Ectodermal cell (in vitro differentiated cells): ENCODE data around the gene BCL2L11.

Experiments
- H3K27ac ChIP-seq: 2 replicates; pipeline ENCODE4 v1.7.0; 2013; ENCODE audit warnings: mild to moderate bottlenecking, low read depth, low read length; ENCODE audit not compliant: insufficient read depth, poor library complexity, severe bottlenecking
- H3K27me3 ChIP-seq: 2 replicates; pipeline ENCODE4 v1.7.0; 2013; ENCODE audit warnings: mild to moderate bottlenecking, low read length; ENCODE audit not compliant: insufficient read depth, control insufficient read depth, poor library complexity, severe bottlenecking
- H3K36me3 ChIP-seq: one replicate; pipeline ENCODE4 v1.7.0; 2013; ENCODE audit warnings: low read length; ENCODE audit not compliant: control insufficient read depth, insufficient read depth
- H3K4me1 ChIP-seq: one replicate; pipeline ENCODE4 v1.7.0; 2013; ENCODE audit warnings: low read length; ENCODE audit not compliant: control insufficient read depth, insufficient read depth
- H3K4me3 ChIP-seq: 2 replicates; pipeline ENCODE4 v1.7.0; 2013; ENCODE audit warnings: low read depth, low read length, control low read depth; ENCODE audit not compliant: insufficient read depth
- H3K9me3 ChIP-seq: 2 replicates; pipeline ENCODE4 v1.7.0; 2013; ENCODE audit warnings: mild to moderate bottlenecking, low read length, moderate library complexity; ENCODE audit not compliant: control insufficient read depth
- WGBS, 2 experiments: methylation state at CpG; one replicate each; pipeline ENCODE4 v1.1.7; 2013; ENCODE audit warnings: missing lambda C conversion rate in 2 of 2; 5-methylcytosine and 5-hydroxymethylcytosine counted together

BCL2L11 gene

DNA sequence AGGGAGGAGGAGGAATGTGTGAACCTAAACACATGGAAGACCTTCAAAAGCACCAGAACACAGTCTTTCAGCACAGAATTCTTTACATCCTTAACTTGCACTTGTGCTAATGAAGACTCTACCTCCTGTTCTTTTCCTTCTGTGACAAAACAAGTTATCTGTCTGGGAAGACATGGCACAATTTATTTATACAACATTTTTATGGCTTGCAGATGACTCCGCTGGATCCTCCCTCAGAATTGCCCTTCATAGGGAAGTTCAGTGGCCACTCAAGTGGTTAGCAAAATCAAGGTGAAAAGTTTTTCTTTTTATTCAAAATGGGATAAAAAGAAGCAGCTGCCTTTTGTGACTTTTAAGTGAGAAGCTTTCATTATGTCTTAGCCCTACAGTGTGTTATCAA, 21.4 kb downstream of the BCL2L11 start:
- 86 to 100% methylated on average over 1 of the region's 1 CpG for WGBS, 2 experiments
- H3K27ac ChIP-seq: no peak overlapping the region
- H3K27me3 ChIP-seq: no peaks in the 10 kb centered on the region
- H3K36me3 ChIP-seq: peaks cover 12% of the 10 kb centered on the region
- no peaks in the 10 kb centered on the region for H3K9me3 ChIP-seq
- H3K4me3 ChIP-seq: no peak overlapping the region
- H3K4me1 ChIP-seq: peaks cover 7% of the 10 kb centered on the region

DNA sequence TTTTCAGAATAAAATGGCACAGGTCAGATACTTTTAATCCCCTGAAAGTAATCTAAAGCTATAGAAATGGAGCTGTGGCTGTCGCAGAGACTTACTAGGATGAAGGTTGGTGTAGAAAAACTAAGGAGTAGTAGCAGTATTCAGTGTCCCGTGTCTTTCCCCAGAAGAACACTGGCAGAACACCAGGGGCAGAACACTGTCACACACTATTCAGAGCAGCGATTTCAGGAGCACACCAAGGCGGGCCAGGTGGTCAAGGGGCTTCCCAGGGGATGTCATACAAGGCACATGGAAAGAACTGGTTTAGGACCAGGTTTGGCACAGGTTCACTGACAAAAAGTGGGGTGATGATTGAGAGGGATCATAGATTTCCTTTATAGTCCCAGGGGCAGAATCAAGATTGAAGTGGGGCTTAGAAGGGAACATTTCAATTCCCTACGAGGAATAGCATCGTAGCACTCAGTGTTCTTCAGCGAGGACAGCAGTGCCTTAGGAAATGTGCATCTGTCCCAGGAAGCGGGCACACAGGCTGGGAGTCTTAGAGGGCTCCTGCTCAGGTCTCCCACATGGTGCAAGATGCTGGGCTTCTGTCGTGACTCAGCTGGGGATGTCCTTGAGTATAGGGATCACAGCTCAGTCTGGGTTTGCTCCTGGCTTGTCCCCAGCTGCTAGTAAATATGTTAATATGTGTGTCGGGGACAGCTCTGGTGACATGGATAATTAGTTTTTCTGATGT, 22.6 kb downstream of the BCL2L11 start:
- Histone ChIP-seq H3K9me3 (no peaks in the 10 kb centered on the region), H3K27me3 (no peaks in the 10 kb centered on the region), H3K4me1 (peaks cover 12% of the 10 kb centered on the region), H3K27ac (no peak overlapping the region), H3K36me3 (peaks cover 12% of the 10 kb centered on the region), H3K4me3 (no peak overlapping the region)
- 92 to 94% methylated on average over 10 of the region's 10 CpGs for WGBS, 2 experiments

DNA sequence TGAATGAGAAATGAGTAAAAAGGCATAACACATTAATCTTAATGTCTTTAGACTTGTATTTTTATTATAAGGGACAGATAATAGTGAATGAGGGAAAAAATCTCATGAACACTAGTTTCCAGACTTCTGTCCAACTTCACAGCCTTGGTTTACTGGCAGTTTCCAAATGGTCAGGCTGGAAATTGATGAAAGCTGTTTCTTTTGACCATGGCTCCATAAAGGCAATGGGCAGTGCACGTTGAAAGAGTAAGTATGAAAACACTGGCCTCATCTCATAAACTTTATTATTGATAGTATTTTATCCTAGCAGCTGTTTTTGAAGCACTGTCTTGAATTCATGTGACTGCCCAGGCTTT, 23.1 kb downstream of the BCL2L11 start:
- Histone ChIP-seq H3K4me1 (peaks cover 12% of the 10 kb centered on the region), H3K27me3 (no peaks in the 10 kb centered on the region), H3K4me3 (no peak overlapping the region), H3K36me3 (peaks cover 10% of the 10 kb centered on the region), H3K27ac (no peak overlapping the region), H3K9me3 (no peaks in the 10 kb centered on the region)
- 100% methylated on average over 1 of the region's 1 CpG for WGBS, 2 experiments

DNA sequence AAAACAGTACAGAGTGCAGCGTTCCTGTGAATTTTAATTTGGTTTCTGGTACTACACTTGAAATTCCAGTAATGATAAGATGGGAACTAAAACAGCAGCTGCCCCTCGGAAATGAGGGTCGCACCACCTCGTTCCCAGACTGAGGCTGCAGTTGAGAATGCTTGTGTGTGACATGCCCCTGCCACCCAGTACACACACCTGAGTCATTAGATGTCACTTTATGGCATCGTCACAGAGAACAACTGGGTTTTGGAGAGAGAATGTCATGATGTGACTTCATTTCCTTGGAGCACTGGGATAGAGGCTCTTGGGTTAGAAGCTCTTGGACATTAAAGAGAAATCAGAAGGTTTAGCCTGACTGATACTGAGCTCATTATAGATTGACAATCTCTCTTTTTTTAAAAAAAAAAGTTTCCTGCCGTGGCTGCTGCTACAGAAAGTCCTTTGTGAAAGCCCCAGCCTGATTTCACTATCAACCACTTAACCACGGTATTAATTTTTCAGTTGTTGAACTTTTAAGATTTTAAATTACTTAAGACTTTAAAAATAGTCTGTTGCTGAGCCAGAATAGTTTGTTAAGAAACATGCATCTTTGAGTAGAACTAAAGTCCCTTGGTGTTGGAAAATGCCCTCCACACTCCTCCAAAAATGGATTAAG, 24.5 kb downstream of the BCL2L11 start:
- H3K4me1 ChIP-seq: peaks cover 12% of the 10 kb centered on the region
- H3K9me3 ChIP-seq: no peaks in the 10 kb centered on the region
- H3K27me3 ChIP-seq: no peaks in the 10 kb centered on the region
- WGBS, 2 experiments: 90 to 93% methylated on average over 6 to 7 of the region's 7 CpGs
- peaks cover 10% of the 10 kb centered on the region for H3K36me3 ChIP-seq
- no peak overlapping the region for H3K4me3 ChIP-seq
- H3K27ac ChIP-seq: no peak overlapping the region

DNA sequence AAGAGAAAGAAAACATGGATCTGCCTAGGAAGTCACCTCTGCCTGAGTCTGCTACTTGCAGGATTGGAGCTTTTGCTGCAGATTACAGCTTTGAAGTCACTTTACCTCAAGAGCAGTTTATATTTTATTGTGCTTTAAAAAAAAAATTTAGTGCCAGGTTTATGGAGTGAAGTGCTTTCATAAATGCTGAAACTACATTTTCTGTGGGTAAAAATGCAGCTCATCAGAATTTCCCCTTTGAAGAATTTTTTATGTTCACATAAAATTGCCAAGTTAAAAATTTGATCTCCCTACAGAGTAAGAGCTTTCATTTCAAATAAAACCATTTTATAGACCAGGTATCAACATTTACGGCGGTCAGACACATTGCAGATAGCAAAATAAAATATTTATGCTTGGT, 25.2 kb downstream of the BCL2L11 start:
- Histone ChIP-seq H3K4me1 (peaks cover 12% of the 10 kb centered on the region), H3K4me3 (no peak overlapping the region), H3K27me3 (no peaks in the 10 kb centered on the region), H3K9me3 (no peaks in the 10 kb centered on the region), H3K27ac (no peak overlapping the region), H3K36me3 (peaks cover 11% of the 10 kb centered on the region)
- 80% methylated on average over 1 of the region's 2 CpGs; no CpG with 5 or more reads in 1 of the 2 experiments for WGBS, 2 experiments

DNA sequence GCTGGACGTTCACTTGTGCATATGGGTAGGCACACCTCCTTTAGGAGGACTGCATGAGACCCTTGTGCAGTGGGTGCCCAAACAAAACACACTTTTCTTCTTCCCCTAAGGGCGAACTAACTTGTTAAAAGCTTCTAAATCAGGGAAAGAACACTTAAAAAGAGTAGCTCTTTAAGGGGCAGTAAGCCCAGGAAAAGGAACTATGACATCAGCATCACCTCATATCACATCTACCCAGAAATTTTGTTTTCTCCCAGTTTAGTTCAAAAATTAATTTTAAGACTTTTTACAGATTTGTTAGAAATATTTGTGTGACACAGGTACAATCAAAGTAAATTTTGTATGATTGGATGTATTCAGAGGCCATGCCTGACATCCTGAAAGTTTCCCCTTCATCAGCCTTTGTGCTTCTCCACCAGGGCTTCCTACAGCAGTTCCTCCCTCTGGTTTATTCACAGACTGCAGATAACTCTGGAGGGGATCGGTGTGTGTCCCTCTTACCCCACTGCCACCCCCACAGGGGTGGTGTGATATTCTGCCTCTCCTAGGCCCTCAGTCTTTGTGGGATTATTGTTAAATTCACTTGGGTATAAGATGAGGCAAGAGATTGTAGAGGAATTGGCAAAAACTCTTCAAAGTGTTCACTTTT, 27.6 kb downstream of the BCL2L11 start:
- WGBS, 2 experiments: 95% methylated on average over 2 to 3 of the region's 3 CpGs
- peaks cover 12% of the 10 kb centered on the region for H3K4me1 ChIP-seq
- peaks cover 25% of the 10 kb centered on the region for H3K36me3 ChIP-seq

DNA sequence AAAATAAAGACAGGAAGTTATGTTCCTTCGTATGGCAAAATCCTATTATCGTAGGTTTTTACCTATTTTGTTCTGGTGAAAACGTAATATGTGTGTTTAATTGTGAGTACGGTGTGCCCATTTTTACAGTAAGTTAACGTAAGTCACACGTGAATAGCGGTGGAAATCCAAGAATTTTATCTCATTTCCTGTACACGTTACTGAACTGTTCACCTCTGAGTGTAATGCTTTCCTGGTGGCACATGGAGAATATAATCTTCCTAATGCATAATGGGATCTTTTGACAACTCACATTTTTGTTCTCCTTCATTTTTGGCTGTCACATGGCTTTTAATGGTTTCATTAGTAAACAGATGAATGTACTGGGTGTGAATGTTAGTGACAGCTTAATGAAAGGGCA, 28.2 kb downstream of the BCL2L11 start:
- no peak overlapping the region for H3K4me3 ChIP-seq
- H3K27me3 ChIP-seq: no peaks in the 10 kb centered on the region
- H3K27ac ChIP-seq: no peak overlapping the region
- no peaks in the 10 kb centered on the region for H3K9me3 ChIP-seq
- 97 to 98% methylated on average over 8 of the region's 8 CpGs for WGBS, 2 experiments
- peaks cover 25% of the 10 kb centered on the region for H3K36me3 ChIP-seq
- H3K4me1 ChIP-seq: peaks cover 12% of the 10 kb centered on the region

More for the DNA sequence above, 27.6 kb downstream of the BCL2L11 start:
- Histone ChIP-seq H3K4me3 (no peak overlapping the region), H3K27ac (no peak overlapping the region), H3K9me3 (no peaks in the 10 kb centered on the region), H3K27me3 (no peaks in the 10 kb centered on the region)

DNA sequence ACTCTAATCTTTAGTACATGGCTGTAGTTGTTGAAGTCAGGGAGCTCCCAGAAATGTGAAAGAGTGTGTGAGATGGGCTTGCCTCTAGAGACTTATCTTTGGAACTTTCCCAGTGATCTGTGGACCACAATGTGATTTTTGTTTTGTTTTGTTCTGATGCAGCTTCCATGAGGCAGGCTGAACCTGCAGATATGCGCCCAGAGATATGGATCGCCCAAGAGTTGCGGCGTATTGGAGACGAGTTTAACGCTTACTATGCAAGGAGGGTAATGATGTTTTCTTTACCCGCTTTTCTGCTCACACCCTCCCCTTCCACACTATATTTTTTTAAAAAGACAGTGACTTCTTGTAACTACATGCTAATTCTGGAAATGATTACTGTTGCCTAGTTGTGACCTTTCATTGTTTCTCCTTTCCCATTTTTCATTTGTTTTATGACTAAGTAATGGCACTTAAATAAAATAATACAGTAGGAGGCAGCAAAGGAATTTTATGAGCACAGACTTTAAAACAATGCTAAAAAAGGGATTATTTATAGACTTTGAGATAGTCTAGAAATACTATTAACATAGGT, 29.3 kb downstream of the BCL2L11 start:
- 97 to 98% methylated on average over 7 of the region's 7 CpGs for WGBS, 2 experiments
- H3K27ac ChIP-seq: no peak overlapping the region
- peaks cover 32% of the 10 kb centered on the region for H3K36me3 ChIP-seq
- H3K4me3 ChIP-seq: no peak overlapping the region
- H3K27me3 ChIP-seq: no peaks in the 10 kb centered on the region
- H3K9me3 ChIP-seq: no peaks in the 10 kb centered on the region
- H3K4me1 ChIP-seq: peaks cover 12% of the 10 kb centered on the region

DNA sequence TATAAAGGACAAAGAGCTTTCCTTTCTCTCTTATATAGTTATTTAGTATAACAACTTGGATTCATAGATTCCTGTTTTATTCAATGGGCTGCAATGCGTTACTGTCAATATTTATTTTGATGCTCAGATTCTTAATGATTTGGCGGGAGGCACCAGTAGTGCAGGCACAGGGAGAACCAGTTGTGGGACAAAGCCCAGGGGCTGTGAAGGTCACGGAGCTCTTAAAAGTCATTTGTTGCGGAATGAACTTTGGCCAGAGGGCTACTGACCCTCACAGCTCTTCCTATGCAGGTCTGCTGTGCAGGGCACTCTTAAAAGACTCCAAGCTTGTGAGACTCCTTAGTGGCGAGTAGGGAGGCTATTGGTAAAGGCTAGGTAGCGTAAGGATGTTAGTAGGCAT, 34.0 kb downstream of the BCL2L11 start:
- H3K27me3 ChIP-seq: no peaks in the 10 kb centered on the region
- WGBS, 2 experiments: 86 to 91% methylated on average over 6 of the region's 6 CpGs
- no peak overlapping the region for H3K4me3 ChIP-seq
- H3K9me3 ChIP-seq: no peaks in the 10 kb centered on the region
- no peaks in the 10 kb centered on the region for H3K4me1 ChIP-seq
- peaks cover 40% of the 10 kb centered on the region for H3K36me3 ChIP-seq
- H3K27ac ChIP-seq: no peak overlapping the region

DNA sequence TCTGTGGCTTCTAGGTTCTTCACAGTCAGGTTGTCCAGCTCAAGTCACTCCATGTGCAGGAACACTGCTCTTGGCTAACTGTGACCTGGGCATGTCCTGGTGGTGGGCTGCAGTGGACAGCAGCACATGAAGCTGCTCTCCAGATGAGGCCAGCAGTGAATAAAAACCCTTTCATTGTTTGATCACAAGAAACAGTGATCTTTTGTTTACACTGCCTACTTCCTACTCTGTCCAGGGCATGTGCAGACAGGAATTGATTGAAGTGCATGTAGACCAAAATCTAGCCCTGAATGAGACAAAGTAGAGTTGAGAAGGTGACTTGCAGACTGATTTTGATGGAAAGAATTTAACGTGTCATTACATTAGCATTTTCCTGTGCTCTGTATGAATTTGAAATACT, 34.9 kb downstream of the BCL2L11 start:
- no peaks in the 10 kb centered on the region for H3K27me3 ChIP-seq
- no peaks in the 10 kb centered on the region for H3K4me1 ChIP-seq
- peaks cover 39% of the 10 kb centered on the region for H3K36me3 ChIP-seq
- no peak overlapping the region for H3K4me3 ChIP-seq
- no peak overlapping the region for H3K27ac ChIP-seq
- 75 to 96% methylated on average over 1 of the region's 1 CpG for WGBS, 2 experiments
- no peaks in the 10 kb centered on the region for H3K9me3 ChIP-seq
